Stimulated activated CD4-positive, alpha-beta T cell treated with anti-CD3 and anti-CD28 coated beads, Interleukin-1b, Interleukin-23, amount 100 ng/mL, for 1 hour (primary cell): ENCODE data around the gene RGP1.

Source experiments
- DNase-seq, 2 donors: peaks; one replicate each; pipeline ENCODE4 v3.0.0-alpha.2; 2020; ENCODE audit warnings: low read depth in 2 of 2

RGP1 gene

GRCh38 chr9:35719546-35719945 lies 29.5 kb upstream of the RGP1 start:
- DNase-seq, result no peak

GRCh38 chr9:35723426-35723825 lies 25.7 kb upstream of the RGP1 start:
- DNase-seq, result no peak

GRCh38 chr9:35723908-35724307 lies 25.2 kb upstream of the RGP1 start:
- no peak for DNase-seq

GRCh38 chr9:35725362-35725761 lies 23.7 kb upstream of the RGP1 start:
- DNase-seq, result no peak

- no peak for DNase-seq
Observed at GRCh38 chr9:35726931-35727330, 22.2 kb upstream of the RGP1 start.

- no peak for DNase-seq
Observed at GRCh38 chr9:35727676-35728040, 21.4 kb upstream of the RGP1 start.

GRCh38 chr9:35728041-35728971 lies 20.8 kb upstream of the RGP1 start:
- no peak for DNase-seq

GRCh38 chr9:35729101-35729500 lies 20.0 kb upstream of the RGP1 start:
- no peak for DNase-seq

- no peak for DNase-seq
Observed at GRCh38 chr9:35729700-35730485, 19.2 kb upstream of the RGP1 start.

- no peak for DNase-seq
Observed at GRCh38 chr9:35730486-35730854, 18.6 kb upstream of the RGP1 start.

- no peak for DNase-seq
Observed at GRCh38 chr9:35731415-35732184, 17.5 kb upstream of the RGP1 start.

GRCh38 chr9:35732185-35732799 lies 16.8 kb upstream of the RGP1 start, which contains the start of the genes CREB3 and TLN1:
Gene CREB3 (plus strand): TSS chr9:35732666. CDS start chr9:35732773, 107 bp downstream.
Gene TLN1 (minus strand): TSS chr9:35732195. CDS start chr9:35725694, 6,501 bp downstream.
- peak; percentile 88 to 95 for DNase-seq

- DNase-seq, result no peak
Observed at GRCh38 chr9:35732800-35733541, 16.1 kb upstream of the RGP1 start.

GRCh38 chr9:35734096-35734495 lies 15.0 kb upstream of the RGP1 start:
- DNase-seq, result no peak

GRCh38 chr9:35736201-35736633 lies 12.9 kb upstream of the RGP1 start:
- DNase-seq, result peak in 1 of 2 donors; percentile 57

GRCh38 chr9:35737143-35737542 lies 11.9 kb upstream of the RGP1 start:
- DNase-seq, result no peak

GRCh38 chr9:35738186-35738585 lies 10.9 kb upstream of the RGP1 start:
- no peak for DNase-seq

GRCh38 chr9:35738924-35739323 lies 10.2 kb upstream of the RGP1 start:
- no peak for DNase-seq

- no peak for DNase-seq
Observed at GRCh38 chr9:35740243-35740642, 8.8 kb upstream of the RGP1 start.

- DNase-seq, result no peak
Observed at GRCh38 chr9:35741740-35742139, 7.3 kb upstream of the RGP1 start.

- DNase-seq, result no peak
Observed at GRCh38 chr9:35743452-35743851, 5.6 kb upstream of the RGP1 start.
